Measurements from ENCODE around the gene AFAP1.

Gene AFAP1

DNA sequence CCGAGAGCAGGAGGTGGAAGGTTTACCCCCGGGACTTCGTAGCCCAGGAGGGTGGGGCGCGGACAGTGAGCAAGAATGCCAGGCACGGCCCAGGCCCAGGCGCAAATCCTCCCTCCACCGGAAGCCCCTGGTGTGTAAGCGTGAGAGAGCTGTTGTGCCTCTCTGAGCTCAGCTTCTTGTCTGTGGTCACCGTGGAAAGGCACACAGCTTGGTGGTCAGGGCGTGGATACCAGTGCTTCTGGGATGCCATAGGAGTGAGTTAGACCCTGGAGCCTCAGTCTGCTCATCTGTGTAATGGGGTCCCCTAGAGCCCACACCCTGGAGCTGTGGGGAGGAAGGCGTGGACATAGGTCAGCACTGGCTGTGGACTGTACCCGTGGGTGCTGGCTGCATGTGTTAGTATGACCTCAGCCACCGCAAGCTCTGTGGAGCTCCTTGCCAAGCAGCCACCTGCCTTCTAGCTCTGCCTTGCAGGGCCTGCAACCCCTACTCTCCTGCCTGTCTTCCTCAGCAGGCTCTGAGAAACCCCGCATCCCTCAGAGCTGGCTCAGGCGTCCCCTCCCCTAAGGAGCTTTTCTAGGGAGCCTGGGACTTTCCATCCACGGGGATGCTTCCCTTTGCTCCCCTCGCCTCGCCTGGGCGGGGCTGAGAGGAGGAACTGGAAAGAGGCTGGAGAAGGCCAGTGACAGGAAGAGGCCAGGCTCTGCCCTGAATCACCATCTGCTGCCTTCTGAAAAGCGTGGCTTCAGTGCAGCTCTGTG, 28.0 kb upstream of the AFAP1 start:
- no peak for FAIRE-seq

DNA sequence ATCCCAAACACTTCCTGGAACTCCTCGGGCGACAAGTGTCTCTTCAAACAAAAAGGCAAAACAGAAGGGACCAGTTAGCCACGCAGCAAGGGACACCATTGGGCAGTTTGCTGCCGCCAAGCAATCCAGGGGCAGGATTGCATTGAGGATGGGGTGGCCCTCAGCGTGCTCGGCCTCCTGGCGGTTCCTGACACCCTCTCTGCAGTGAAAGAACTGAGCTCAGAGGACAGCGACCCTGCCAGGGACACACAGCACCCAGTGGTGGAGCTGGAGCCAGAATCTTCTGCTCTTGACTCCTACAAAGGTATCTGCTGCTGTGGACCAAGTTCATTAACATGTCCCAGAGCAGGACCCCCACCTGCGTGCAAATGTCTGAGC, 27.4 kb upstream of the AFAP1 start:
- FAIRE-seq = no peak

DNA sequence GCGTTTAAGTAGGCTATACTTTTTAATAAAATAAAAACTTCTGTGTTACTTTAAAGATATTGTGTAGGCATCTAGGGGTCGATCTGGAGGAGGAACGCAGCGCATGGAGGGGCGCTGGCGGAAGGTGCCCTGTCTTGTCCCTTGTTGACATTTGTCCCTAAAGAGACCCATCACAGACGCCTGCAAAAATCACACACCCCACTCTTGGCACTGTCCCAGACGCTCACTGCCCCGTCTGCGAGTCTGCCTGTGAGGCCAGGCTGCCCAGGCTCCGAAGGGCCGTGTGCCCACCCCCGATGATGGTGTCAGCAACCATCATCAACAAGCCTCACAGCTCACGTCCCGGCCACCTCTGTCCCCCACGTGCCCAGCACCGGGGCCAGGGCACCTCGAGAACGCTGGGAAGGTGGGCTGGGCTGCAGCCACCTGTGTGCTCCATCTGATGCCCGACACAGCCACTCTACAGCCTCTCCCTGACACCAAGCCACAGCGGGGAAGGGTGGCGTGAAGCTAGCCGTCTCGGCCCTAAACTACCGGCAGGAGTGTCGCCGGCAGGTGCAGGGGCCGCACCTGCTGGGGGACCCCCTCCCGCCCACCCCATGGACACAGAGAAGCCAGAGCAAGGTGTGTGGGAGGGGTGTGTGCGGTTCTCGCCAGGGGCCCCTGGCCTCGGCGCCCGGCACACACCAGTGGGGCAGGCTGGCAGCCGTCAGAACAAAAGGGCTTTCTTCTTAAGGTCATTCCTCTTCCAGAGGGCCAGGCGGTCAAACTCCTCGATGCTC, 26.8 kb upstream of the AFAP1 start:
- no peak for FAIRE-seq

DNA sequence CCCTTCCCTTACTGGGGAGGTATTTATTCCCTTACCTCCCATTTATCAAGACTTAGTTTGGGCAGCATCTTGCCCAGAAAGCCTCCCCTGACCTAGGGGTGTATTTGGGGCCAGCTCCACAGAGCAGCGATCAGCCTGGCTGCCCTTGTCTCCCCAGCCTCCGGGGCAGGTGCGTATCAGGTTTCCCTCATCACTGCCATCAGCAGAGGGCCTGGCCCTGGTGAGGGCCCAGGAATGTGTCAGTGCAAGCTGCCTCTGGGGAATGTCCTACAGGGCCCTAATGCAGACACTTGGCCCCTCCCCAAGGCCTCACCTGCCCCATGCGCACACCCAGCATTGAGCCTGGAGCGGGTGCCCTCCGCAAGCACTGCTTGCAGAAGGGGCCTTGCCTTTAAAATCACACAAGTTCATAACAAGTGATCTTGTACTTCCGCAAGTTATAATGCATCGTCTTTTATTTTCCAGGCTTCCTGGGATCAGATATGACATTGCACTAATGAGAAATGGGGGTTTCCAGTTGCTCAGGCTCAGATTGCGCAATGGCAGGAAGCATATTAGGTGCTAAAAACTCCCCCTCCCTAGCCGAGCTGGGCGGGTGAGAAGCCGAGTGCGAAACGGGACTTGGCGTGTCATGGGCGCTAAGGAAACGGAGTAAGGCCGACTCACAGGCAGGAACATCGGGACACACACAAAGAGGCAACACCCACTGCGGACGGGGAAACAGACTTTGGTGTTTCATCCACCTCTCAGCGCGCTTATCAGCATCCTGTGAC, 25.4 kb upstream of the AFAP1 start:
- FAIRE-seq = no peak

DNA sequence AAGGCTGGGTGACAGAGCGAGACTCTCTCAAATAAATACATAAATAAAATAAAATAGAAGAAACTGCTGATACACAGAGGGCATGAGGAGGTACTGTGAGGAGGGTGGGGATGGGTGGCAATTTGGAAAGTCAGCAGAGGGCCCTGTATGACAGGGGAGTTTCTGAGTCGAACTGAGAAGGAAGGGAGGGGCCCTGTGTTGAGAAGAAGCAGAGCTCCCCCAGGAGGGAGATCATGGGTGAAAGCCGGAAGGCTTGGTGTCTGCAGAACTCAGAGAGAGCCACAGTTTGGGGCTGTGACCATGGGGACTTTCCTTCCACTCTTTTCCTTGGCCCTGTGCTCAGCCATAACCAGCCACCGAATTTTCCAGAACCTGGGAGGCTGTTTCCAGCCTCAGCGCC, 24.8 kb upstream of the AFAP1 start:
- FAIRE-seq = no peak

DNA sequence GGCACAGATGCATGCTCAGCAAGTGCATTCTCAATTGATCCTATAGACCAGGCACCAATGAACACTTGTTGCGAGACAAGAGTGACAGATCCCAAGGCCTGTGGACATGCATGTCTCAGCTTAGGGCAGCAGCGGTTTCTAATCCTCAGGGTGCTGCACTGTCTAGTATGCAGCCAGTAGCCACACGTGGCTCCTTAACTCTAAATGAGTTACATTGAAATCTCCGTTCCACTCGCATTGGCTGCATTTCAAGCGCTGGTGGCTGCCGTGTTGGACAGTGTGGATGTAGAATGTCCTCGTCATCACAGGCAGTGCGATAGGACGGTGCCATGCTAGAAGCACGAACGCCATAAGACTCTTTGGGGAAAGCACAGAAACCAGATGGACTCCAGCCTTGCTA, 24.0 kb upstream of the AFAP1 start:
- FAIRE-seq = no peak

DNA sequence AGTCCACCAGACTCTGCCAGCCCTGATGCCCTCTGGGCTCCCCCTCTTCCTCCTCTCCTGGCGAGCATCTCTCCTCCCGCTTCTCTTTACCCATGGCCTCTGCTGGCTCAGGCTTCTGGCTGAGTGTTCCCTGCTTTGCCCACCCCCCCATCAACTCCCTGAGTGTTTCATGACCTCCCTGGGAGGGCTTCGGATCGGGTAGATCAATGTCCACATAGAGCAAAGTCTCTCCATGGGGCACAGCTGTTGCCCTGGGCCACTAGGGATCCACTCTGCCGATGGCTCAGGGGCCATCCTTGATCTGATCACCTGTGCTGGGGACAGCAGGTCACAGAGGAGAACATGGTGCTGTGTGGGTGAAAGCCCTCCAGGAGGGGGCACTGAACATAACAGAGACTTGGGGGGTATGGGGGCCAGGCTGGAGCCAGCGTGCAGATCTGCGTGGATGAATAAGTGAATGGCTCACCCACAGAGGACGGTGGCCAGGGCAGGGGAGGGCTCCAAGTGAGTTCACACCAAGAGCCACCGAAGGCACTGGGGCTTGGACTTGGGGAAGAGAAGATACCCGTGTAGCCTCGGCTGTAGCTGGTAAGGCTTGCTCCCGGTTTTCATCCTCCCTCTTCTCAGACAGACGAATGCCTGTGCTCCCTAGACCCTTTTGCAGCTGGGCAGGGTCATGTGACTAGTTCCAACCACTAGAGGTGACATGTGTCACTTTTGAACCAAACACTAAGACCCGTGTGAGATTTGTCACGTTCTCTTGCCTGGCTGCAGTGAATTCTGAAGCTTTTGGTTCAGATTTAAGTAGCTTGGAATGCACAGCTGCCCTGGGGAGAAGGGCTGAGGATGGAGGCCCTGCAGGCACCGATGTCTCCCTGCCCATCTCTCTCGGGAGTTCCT, 23.2 kb upstream of the AFAP1 start:
- FAIRE-seq = no peak

- FAIRE-seq = no peak
Observed at GRCh38 chr4:7960790-7961655, 21.4 kb upstream of the AFAP1 start.

DNA sequence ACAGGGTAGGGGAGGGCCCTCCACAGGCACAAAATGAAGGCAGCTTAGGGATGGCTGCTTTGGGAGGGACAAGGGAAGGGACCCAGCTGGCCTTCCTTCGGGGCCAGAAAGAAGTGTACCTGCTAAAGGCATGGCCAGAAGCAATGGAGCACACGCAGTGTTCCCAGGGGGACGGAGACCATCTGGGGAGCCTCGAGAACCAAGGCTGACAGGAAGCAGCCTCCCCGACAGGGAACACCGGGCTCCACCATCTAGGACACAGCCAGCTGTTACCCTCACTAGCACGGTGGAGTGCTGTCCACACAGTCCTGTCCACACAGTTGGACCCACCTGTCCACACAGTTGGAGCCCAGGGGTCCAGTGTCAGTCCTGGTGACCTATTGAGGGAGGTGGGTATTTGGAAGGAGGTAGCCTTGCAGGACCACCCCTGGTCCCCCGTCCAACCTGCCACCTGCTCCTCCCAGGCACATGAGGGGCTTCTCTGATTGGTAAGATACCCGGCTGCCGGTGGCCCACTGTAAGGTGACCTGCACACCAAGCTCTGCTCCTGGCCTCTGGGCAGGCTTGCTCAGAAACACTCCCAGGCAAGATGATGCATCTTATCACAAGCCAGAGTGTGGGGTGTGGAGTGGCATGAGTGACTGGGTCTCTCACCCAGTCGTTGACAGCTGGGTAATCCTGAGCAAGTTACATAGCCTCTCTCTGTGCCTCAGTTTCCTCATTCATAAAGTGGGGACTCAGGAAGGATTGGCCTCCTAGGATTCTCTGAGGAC, 20.5 kb upstream of the AFAP1 start:
- FAIRE-seq = no peak

DNA sequence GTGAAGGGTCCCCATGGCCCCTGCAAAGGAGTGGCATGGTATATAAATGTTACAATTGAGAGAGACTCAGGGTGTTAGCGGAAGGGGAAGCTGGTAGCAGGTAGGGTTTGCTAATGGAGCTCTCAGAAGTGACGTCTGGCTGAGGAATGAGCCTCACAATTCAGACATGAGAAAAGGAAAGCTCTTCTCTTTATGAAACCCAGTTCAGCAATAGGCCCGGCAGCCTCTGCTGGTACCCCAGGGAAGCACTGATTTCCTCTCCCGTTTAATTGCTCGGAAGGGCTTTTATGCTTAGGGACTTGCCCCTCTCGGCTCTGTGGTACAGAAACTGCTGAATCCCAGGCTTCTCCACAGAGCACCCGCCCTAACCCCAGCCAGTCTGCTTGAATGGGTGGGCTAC, 19.4 kb upstream of the AFAP1 start:
- no peak for FAIRE-seq

DNA sequence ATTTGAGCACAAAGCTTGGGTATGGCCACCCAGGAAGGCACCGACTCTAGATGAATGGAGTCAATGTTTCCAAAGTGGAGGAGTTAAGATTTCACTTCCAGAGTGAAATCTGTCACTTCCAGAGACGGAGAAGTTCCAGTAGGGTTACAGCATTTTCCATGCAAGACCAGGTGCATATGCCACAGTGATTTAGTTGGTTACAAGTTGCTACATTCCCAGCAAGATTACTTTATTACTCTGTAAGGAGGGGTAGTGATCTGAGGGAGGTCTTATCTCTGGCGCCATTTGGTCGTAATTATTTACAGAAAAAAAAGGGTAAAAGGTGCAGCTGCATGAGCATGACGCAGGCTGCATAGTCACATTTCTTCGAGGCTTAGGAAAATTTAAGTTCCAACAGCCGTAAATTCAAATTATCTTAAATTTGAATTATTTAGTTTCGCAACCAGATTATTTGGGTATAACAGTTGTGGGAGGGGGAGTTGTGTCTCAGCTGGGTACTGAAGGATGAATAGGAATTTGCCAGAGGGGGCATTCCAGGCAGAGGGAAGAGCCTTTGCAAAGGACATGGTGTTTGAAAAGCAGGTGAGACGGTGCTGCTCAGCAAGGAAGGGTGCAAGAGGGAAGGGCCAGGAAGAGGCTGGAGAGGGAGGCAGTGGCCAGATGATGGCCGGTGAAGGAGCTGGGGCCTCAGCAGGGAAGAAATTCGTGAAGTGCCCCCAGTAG, 17.4 kb upstream of the AFAP1 start:
- no peak for FAIRE-seq

DNA sequence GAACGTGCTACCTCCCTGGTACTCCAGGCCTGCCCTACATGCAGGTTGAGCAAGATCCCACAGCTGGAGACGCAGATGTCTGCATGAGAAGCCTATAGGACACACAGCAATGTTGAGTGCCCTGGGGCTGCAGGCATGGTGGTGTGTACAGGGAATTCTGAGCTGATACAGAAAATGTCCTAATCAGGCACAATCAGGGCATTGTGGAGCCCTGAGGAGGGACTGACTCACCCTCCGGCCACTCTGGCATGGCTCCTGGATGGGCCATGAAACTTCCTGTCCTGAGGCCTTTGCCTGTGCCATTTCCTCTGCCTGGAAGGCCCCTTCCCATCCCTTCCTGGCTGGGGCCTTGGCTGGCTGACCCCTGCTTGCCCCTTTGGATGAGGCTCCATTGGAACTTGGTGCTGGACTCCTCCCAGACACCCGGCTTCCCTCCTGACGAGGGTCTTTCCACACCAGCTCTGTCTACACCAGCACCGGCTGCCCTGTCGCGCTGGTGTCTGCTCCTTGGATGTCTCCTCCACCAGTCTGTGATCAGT, 16.7 kb upstream of the AFAP1 start:
- no peak for FAIRE-seq

DNA sequence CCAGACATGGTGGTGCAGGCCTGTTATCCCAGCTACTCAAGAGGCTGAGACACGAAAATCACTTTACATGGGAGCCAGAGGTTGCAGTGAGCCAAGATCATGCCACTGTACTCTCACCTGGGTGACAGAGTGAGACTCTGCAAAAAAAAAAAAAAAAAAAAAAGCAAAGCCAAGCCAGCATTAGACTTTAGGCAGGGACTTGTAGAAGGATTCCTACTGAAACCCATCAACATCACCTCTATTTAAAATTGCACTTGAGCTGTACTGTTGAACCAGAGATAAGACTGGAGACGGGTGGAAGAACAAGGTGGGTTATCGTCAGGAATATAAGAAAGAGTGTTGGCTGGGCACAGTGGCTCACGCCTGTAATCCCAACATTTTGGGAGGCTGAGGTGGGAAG, 15.7 kb upstream of the AFAP1 start:
- no peak for FAIRE-seq

GRCh38 chr4:7952615-7953014, 13.0 kb upstream of the AFAP1 start:
- FAIRE-seq = no peak

DNA sequence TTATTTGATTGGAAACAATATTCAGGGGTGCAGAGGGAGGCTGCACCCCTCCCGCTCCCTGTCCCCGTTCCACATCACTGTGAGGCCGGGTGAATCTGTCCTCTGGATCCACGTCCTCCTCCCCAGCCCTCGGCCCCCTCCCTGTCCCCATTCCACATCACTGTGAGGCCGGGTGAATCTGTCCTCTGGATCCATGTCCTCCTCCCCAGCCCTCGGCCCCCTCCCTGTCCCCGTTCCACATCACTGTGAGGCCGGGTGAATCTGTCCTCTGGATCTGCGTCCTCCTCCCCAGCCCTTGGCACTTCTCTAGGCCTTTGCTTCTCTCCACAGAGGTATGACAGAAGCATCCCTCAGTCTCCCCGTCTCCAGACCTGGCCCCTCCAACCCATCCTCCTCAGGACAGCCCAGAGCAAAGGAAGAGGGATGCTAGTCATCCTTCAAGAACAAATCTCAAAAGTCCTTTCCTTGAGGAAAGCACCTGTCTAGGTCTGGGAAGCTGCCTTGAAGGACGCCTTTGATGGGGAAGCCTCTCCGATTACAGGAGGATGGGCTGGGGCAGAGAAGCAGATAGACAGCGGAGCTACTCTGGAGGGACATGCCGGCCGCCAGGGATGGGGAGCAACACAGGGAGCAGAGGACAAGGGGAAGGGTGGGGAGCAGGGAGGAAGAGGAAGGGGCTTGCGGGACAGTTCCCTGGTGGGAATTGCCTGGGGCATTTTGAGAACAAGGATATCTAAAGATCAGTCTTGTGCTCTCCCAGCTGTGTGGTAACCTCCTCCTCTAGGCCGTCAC, 10.8 kb upstream of the AFAP1 start:
- FAIRE-seq = no peak

GRCh38 chr4:7949759-7950158, 10.1 kb upstream of the AFAP1 start:
- FAIRE-seq = no peak

- FAIRE-seq = no peak
Observed at GRCh38 chr4:7947927-7948326, 8.3 kb upstream of the AFAP1 start.

GRCh38 chr4:7945709-7946380, 6.2 kb upstream of the AFAP1 start:
- FAIRE-seq = no peak
